MM.1S (cell line): ENCODE results near the gene RNF126.

Experiments used
- EZH2 ChIP-seq: fragments of 300-600 bp; sonication (generic); optimal IDR thresholded peaks from 2 replicates; pipeline ENCODE3; 2017; ENCODE audit warnings: low read depth, mild to moderate bottlenecking, antibody characterized with exemption, low read length, mixed read lengths
- TF ChIP-seq, protein P1 (sequence below): fragments of 300-600 bp; sonication (generic); IDR thresholded peaks from 2 replicates; pipeline ENCODE4 v1.5.1; 2016; ENCODE audit warnings: antibody characterized with exemption, low read length, mixed read lengths

DNA sequence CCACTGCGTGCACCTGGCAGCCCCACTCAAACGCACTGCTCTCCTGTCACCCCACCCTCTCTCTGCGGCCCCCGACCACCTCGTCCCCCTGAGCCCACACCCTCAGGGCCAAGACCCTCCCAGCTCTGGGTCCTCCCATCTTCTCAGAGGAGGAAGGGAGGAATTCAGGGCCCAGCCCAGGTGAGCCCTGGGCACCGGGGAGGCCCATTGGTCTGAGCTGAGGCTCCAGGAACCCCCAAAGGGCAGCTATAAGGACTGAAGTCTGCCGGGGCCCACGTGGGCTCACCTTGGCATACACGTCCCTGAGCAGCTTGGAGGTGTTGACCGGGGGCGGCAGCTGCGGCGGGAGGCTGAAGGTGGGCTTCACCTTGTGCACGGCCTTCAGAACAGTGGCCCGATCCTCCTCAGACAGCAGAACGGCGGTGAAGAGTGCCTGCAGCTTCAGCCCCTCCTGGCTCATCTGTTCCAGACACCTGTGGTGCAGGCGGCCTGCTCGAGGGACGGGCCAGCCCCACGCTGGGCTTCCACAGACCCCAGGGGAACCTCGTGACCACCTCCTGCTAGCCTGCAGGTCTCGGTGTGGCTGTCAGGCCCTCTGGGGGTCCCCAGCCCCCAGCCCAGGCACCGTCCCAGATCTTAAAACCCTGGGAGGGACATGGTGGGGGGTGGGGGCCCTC is 38.4 kb downstream of the RNF126 start:
- TF ChIP-seq, protein P1, sequence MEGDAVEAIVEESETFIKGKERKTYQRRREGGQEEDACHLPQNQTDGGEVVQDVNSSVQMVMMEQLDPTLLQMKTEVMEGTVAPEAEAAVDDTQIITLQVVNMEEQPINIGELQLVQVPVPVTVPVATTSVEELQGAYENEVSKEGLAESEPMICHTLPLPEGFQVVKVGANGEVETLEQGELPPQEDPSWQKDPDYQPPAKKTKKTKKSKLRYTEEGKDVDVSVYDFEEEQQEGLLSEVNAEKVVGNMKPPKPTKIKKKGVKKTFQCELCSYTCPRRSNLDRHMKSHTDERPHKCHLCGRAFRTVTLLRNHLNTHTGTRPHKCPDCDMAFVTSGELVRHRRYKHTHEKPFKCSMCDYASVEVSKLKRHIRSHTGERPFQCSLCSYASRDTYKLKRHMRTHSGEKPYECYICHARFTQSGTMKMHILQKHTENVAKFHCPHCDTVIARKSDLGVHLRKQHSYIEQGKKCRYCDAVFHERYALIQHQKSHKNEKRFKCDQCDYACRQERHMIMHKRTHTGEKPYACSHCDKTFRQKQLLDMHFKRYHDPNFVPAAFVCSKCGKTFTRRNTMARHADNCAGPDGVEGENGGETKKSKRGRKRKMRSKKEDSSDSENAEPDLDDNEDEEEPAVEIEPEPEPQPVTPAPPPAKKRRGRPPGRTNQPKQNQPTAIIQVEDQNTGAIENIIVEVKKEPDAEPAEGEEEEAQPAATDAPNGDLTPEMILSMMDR: no peak
- TF ChIP-seq EZH2: no peak
